ENCODE measurements around the gene ATG13. TPM values are rescaled to one million over a fixed set of nuclear protein-coding genes. Genes with fewer than 3 reads are reported as not detected.

ATG13 gene
- total and polyA plus RNA-seq, 2 of the 8 experiments (the other 6 are each of a cell fraction or from before 2014, with no cell fraction given) = 65.0 to 77.4 TPM

GRCh38 chr11:46680815-46681214 is 63.5 kb downstream of the ATG13 start (continued):
- TF ChIP-seq CHD7 (IDR thresholded peaks at IDR 0.05; ENCODE audit: insufficient replicate concordance, low read length) = no peak
- no peak for TF ChIP-seq ZNF274 (IDR thresholded peaks at IDR 0.05; ENCODE audit: borderline replicate concordance, extremely low read depth, low read length)
- no peak for TF ChIP-seq SP1 (IDR thresholded peaks at IDR 0.05; ENCODE audit: low read depth, low read length)
- TF ChIP-seq CTCF (IDR thresholded peaks at IDR 0.05; ENCODE audit: control extremely low read depth in 1 of 3, insufficient read depth in 1 of 3, low read depth in 1 of 3, low read length in 3 of 3) = no peak
- no peak for TF ChIP-seq TCF12 (IDR thresholded peaks at IDR 0.05; ENCODE audit: low read depth, low read length)
- TF ChIP-seq ATF3 (IDR thresholded peaks at IDR 0.05; ENCODE audit: insufficient read depth, low read depth, low read length) = no peak

Measured in H1 (cell line).